ENCODE data around the gene GRK4.

DNA sequence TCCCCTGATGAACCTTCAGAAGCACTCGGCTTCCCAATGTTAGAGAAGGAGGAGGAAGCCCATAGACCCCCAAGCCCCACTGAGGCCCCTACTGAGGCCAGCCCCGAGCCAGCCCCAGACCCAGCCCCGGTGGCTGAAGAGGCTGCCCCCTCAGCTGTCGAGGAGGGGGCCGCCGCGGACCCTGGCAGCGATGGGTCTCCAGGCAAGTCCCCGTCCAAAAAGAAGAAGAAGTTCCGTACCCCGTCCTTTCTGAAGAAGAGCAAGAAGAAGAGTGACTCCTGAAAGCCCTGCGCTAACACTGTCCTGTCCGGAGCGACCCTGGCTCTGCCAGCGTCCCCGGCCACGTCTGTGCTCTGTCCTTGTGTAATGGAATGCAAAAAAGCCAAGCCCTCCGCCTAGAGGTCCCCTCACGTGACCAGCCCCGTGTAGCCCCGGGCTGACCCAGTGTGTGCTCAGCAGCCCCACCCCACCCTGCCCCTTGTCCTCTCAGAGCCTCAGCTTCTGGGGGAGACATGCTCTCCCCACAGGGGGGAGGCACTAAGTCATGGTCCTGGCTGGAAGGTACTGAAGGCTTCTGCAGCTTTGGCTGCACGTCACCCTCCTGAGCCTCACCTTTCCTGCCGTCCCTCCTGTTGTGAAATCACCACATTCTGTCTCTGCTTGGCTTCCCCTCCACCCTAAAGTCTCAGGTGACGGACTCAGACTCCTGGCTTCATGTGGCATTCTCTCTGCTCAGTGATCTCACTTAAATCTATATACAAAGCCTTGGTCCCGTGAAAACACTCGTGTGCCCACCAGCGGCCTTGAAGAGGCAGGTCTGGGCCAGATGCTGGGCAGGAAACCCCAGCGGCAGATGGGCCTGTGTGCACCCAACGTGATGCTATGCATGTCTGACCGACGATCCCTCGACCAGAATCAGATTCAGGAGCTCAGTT lies 34.9 kb upstream of the GRK4 start:
- TF ChIP-seq, protein P1, sequence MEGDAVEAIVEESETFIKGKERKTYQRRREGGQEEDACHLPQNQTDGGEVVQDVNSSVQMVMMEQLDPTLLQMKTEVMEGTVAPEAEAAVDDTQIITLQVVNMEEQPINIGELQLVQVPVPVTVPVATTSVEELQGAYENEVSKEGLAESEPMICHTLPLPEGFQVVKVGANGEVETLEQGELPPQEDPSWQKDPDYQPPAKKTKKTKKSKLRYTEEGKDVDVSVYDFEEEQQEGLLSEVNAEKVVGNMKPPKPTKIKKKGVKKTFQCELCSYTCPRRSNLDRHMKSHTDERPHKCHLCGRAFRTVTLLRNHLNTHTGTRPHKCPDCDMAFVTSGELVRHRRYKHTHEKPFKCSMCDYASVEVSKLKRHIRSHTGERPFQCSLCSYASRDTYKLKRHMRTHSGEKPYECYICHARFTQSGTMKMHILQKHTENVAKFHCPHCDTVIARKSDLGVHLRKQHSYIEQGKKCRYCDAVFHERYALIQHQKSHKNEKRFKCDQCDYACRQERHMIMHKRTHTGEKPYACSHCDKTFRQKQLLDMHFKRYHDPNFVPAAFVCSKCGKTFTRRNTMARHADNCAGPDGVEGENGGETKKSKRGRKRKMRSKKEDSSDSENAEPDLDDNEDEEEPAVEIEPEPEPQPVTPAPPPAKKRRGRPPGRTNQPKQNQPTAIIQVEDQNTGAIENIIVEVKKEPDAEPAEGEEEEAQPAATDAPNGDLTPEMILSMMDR (IDR thresholded peaks at IDR 0.05): no peak
- no peak for TF ChIP-seq EZH2phosphoT487 (IDR thresholded peaks at IDR 0.05)
- TF ChIP-seq EZH2 (IDR thresholded peaks at IDR 0.05): no peak
